ENCODE measurements around the gene XPO5. TPM values are rescaled to one million over a fixed set of nuclear protein-coding genes. Genes with fewer than 3 reads are reported as not detected.

The XPO5 gene
- total and polyA plus RNA-seq, 9 of the 15 experiments (the other 6 are each of a cell fraction or from before 2014, with no cell fraction given) = 36.0 to 170 (median 99.1) TPM

DNA sequence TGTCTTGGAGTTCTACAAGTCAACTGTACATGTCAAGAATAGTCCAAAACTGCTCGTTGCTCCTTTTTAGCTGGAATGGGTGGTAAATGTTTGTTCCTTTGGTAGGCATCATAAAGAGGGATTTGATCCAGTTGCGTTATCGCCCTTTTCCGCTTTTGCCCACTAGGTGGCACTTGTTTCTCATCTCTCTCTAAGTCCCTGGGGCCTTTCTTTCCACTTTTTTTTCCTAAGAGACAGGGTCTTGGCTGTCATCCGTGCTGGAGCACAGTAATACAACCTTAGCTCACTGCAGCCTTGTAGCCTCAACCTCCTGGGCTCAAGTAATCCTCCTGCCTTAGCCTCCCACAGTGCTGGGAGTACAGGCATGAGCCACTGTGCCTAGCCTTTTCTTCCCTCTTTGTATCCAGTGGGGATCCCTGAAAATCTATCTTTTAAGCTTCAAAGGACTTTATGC is 32.5 kb upstream of the XPO5 start (continued):
- TF ChIP-seq ZNF324 (CRISPR knock-in tag; IDR thresholded peaks at IDR 0.05) = no peak
- TF ChIP-seq, protein P1, sequence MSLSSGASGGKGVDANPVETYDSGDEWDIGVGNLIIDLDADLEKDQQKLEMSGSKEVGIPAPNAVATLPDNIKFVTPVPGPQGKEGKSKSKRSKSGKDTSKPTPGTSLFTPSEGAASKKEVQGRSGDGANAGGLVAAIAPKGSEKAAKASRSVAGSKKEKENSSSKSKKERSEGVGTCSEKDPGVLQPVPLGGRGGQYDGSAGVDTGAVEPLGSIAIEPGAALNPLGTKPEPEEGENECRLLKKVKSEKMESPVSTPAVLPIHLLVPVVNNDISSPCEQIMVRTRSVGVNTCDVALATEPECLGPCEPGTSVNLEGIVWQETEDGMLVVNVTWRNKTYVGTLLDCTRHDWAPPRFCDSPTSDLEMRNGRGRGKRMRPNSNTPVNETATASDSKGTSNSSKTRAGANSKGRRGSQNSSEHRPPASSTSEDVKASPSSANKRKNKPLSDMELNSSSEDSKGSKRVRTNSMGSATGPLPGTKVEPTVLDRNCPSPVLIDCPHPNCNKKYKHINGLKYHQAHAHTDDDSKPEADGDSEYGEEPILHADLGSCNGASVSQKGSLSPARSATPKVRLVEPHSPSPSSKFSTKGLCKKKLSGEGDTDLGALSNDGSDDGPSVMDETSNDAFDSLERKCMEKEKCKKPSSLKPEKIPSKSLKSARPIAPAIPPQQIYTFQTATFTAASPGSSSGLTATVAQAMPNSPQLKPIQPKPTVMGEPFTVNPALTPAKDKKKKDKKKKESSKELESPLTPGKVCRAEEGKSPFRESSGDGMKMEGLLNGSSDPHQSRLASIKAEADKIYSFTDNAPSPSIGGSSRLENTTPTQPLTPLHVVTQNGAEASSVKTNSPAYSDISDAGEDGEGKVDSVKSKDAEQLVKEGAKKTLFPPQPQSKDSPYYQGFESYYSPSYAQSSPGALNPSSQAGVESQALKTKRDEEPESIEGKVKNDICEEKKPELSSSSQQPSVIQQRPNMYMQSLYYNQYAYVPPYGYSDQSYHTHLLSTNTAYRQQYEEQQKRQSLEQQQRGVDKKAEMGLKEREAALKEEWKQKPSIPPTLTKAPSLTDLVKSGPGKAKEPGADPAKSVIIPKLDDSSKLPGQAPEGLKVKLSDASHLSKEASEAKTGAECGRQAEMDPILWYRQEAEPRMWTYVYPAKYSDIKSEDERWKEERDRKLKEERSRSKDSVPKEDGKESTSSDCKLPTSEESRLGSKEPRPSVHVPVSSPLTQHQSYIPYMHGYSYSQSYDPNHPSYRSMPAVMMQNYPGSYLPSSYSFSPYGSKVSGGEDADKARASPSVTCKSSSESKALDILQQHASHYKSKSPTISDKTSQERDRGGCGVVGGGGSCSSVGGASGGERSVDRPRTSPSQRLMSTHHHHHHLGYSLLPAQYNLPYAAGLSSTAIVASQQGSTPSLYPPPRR (CRISPR knock-in tag; IDR thresholded peaks at IDR 0.05; ENCODE audit: borderline replicate concordance) = no peak
- TF ChIP-seq ZFP36 (IDR thresholded peaks at IDR 0.05; ENCODE audit: low read depth, low read length, partially characterized antibody) = peak; percentile 24
- 0 out of 4 replicates have a peak, but pooled peaks of 1 of the 2 experiments have one; percentile 38 for TF ChIP-seq ARNT (IDR thresholded peaks at IDR 0.05)
- peak; percentile 41; the same call in 1 of the 2 replicates for TF ChIP-seq CTBP1 (IDR thresholded peaks at IDR 0.05; ENCODE audit: borderline replicate concordance)
- 0 out of 2 replicates have a peak, but pooled peaks have one; percentile 21 for TF ChIP-seq SMARCA4 (IDR thresholded peaks at IDR 0.05)
- 0 out of 2 replicates have a peak, but pooled peaks have one; percentile 34 for TF ChIP-seq TARDBP (IDR thresholded peaks at IDR 0.05)
- peak; percentile 31; the same call in 1 of the 2 replicates for TF ChIP-seq ATF7 (IDR thresholded peaks at IDR 0.05)
- TF ChIP-seq SLC30A9 (CRISPR knock-in tag; IDR thresholded peaks at IDR 0.05) = no peak
- TF ChIP-seq, protein P2, sequence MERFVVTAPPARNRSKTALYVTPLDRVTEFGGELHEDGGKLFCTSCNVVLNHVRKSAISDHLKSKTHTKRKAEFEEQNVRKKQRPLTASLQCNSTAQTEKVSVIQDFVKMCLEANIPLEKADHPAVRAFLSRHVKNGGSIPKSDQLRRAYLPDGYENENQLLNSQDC (CRISPR knock-in tag; IDR thresholded peaks at IDR 0.05) = no peak
- TF ChIP-seq JUND (IDR thresholded peaks at IDR 0.05; ENCODE audit: borderline replicate concordance, low read depth, low read length) = no peak
- 0 out of 3 replicates have a peak, but pooled peaks have one; percentile 27 for TF ChIP-seq JUND (tag; IDR thresholded peaks at IDR 0.05; ENCODE audit: borderline replicate concordance, low read depth, low read length)
- TF ChIP-seq, protein P3, sequence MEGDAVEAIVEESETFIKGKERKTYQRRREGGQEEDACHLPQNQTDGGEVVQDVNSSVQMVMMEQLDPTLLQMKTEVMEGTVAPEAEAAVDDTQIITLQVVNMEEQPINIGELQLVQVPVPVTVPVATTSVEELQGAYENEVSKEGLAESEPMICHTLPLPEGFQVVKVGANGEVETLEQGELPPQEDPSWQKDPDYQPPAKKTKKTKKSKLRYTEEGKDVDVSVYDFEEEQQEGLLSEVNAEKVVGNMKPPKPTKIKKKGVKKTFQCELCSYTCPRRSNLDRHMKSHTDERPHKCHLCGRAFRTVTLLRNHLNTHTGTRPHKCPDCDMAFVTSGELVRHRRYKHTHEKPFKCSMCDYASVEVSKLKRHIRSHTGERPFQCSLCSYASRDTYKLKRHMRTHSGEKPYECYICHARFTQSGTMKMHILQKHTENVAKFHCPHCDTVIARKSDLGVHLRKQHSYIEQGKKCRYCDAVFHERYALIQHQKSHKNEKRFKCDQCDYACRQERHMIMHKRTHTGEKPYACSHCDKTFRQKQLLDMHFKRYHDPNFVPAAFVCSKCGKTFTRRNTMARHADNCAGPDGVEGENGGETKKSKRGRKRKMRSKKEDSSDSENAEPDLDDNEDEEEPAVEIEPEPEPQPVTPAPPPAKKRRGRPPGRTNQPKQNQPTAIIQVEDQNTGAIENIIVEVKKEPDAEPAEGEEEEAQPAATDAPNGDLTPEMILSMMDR (IDR thresholded peaks at IDR 0.05 in 2 of 3, conservative IDR thresholded peaks at IDR 0.05 in 1 of 3; ENCODE audit: insufficient read depth in 2 of 3, low read depth in 1 of 3, low read length in 3 of 3) = peak; percentile 73 to 90 (median 87)
- TF ChIP-seq, protein P4, sequence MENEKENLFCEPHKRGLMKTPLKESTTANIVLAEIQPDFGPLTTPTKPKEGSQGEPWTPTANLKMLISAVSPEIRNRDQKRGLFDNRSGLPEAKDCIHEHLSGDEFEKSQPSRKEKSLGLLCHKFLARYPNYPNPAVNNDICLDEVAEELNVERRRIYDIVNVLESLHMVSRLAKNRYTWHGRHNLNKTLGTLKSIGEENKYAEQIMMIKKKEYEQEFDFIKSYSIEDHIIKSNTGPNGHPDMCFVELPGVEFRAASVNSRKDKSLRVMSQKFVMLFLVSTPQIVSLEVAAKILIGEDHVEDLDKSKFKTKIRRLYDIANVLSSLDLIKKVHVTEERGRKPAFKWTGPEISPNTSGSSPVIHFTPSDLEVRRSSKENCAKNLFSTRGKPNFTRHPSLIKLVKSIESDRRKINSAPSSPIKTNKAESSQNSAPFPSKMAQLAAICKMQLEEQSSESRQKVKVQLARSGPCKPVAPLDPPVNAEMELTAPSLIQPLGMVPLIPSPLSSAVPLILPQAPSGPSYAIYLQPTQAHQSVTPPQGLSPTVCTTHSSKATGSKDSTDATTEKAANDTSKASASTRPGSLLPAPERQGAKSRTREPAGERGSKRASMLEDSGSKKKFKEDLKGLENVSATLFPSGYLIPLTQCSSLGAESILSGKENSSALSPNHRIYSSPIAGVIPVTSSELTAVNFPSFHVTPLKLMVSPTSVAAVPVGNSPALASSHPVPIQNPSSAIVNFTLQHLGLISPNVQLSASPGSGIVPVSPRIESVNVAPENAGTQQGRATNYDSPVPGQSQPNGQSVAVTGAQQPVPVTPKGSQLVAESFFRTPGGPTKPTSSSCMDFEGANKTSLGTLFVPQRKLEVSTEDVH (IDR thresholded peaks at IDR 0.05; ENCODE audit: low read depth, partially characterized antibody) = peak; percentile 16
- peak; percentile 82 for TF ChIP-seq XRCC5 (IDR thresholded peaks at IDR 0.05; ENCODE audit: low read depth, low read length)
- 0 out of 2 replicates have a peak, but pooled peaks have one; percentile 56 for TF ChIP-seq SMARCA5 (IDR thresholded peaks at IDR 0.05)
- TF ChIP-seq, protein P5, sequence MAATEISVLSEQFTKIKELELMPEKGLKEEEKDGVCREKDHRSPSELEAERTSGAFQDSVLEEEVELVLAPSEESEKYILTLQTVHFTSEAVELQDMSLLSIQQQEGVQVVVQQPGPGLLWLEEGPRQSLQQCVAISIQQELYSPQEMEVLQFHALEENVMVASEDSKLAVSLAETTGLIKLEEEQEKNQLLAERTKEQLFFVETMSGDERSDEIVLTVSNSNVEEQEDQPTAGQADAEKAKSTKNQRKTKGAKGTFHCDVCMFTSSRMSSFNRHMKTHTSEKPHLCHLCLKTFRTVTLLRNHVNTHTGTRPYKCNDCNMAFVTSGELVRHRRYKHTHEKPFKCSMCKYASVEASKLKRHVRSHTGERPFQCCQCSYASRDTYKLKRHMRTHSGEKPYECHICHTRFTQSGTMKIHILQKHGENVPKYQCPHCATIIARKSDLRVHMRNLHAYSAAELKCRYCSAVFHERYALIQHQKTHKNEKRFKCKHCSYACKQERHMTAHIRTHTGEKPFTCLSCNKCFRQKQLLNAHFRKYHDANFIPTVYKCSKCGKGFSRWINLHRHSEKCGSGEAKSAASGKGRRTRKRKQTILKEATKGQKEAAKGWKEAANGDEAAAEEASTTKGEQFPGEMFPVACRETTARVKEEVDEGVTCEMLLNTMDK (IDR thresholded peaks at IDR 0.05; ENCODE audit: borderline replicate concordance, insufficient read depth, low read depth, low read length, poor library complexity, severe bottlenecking) = peak; percentile 74
